ENCODE measurements around the gene FRAT1. TPM values are rescaled to one million over a fixed set of nuclear protein-coding genes. Genes with fewer than 3 reads are reported as not detected.
"Not testable (repeated sequence)": the region's sequence is repeated elsewhere in the genome, so short reads cannot be mapped to it uniquely, and the experiment has no call there.

FRAT1 gene, protein sequence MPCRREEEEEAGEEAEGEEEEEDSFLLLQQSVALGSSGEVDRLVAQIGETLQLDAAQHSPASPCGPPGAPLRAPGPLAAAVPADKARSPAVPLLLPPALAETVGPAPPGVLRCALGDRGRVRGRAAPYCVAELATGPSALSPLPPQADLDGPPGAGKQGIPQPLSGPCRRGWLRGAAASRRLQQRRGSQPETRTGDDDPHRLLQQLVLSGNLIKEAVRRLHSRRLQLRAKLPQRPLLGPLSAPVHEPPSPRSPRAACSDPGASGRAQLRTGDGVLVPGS
- 1 to 10 TPM; 5.5 to 5.7 TPM for total RNA-seq

- no peaks in the 10 kb centered on the region for H3K9me3 Mint-ChIP-seq (ENCODE audit: low read depth)
- H3K36me3 Mint-ChIP-seq = no peaks in the 10 kb centered on the region
- peaks cover 22% of the 10 kb centered on the region for H3K4me1 Mint-ChIP-seq
- H3K27ac Mint-ChIP-seq = peak within 1 kb of the TSS; percentile 99
- CTCF ChIA-PET = interaction anchor here (0.9 to 2.0 kb wide), 7 partner anchors 11 to 81 kb away, joined by 3 to 35 read pairs (median 4); partner anchors contain the start of genes ARHGAP19 and FRAT2
- DNase-seq (peak; percentile 91), ATAC-seq (peak; percentile 79)
- H3K4me3 Mint-ChIP-seq = peak within 1 kb of the TSS; percentile 82
- H3K27me3 Mint-ChIP-seq = no peaks in the 10 kb centered on the region
These were observed at the start of gene FRAT1 for GRCh38 chr10:97318772-97319651. Gene FRAT1, plus strand, starts transcription at chr10:97319271. Its CDS starts 183 bp downstream, at chr10:97319454.

DNA sequence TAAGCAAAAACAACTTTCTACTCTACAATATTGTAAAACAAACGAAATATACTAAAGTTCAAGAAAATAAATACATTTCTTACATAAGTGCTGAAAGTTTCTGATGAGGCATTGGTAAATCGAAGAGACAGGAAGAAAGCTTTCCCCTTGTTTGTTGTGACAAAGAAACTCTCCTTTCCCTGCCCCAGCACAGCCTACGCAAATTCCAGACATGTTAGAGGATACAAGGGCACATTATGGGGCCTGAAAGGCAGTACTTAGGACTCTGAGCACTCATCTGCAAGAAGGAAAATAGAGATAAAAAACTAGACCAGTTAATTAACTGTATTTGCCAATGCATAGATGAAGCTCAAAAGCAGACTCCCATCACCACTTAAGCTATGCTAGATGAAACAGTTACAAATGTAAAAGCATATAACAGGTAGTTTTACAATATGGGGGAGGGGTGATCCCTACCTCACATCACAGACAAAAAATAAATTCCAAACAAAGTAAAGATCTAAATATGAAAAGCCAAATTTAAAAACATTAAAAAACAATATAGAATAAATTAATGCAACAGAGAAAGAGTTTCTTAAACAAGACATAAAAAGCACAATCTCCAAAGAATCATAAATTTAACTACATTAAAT is 48.4 kb upstream of the FRAT1 start:
- Mint-ChIP-seq H3K9me3 (ENCODE audit: low read depth) (no peaks in the 10 kb centered on the region), H3K4me1 (peaks cover 6% of the 10 kb centered on the region), H3K4me3 (no peak overlapping the region), H3K27me3 (no peaks in the 10 kb centered on the region), H3K27ac (no peak overlapping the region), H3K36me3 (peaks cover 14% of the 10 kb centered on the region)
- no peak for DNase-seq
- CTCF ChIA-PET = interaction anchor here (0.7 to 1.3 kb wide), 2 partner anchors 8 to 233 kb away, joined by 3 to 5 read pairs; no protein-coding TSS in a partner anchor
- ATAC-seq = no peak

DNA sequence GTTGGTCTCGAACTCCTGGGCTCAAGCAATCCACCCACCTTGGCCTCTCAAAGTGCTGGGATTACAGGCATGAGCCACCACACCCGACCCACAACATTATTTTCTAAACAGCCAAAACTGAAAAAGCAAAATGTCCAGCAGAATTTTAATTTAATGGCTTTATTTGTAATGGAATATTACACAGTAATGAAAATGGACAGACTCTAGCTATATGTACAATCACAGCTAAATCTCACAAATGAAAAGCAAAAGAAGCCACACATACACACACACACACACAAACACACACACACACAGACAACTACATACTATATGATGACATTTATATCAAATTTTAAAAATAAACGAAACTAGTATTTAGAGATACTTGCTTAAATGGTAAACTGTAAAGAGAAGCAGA is 45.4 kb upstream of the FRAT1 start:
- Mint-ChIP-seq H3K27ac (no peak overlapping the region), H3K4me3 (no peak overlapping the region), H3K36me3 (peaks cover 2% of the 10 kb centered on the region), H3K27me3 (no peaks in the 10 kb centered on the region), H3K9me3 (ENCODE audit: low read depth) (no peaks in the 10 kb centered on the region), H3K4me1 (peaks cover 2% of the 10 kb centered on the region)
- CTCF ChIA-PET = interaction anchor here (0.6 kb wide), 1 partner anchor 83 kb away, joined by 3 read pairs; no protein-coding TSS in a partner anchor
- DNase-seq = no peak
- no peak for ATAC-seq

- no peaks in the 10 kb centered on the region for H3K27me3 Mint-ChIP-seq
- H3K27ac Mint-ChIP-seq = no peak overlapping the region
- ATAC-seq (no peak), DNase-seq (no peak)
- H3K9me3 Mint-ChIP-seq (ENCODE audit: low read depth) = no peaks in the 10 kb centered on the region
- CTCF ChIA-PET = no interaction called here
- peaks cover 2% of the 10 kb centered on the region for H3K36me3 Mint-ChIP-seq
- peaks cover 4% of the 10 kb centered on the region for H3K4me1 Mint-ChIP-seq
- H3K4me3 Mint-ChIP-seq = no peak overlapping the region
These were observed 44.2 kb upstream of the FRAT1 start for GRCh38 chr10:97274828-97275227.

GRCh38 chr10:97277551-97277950 is 41.5 kb upstream of the FRAT1 start:
- no peak for ATAC-seq
- no peak overlapping the region for H3K4me3 Mint-ChIP-seq
- no peaks in the 10 kb centered on the region for H3K9me3 Mint-ChIP-seq (ENCODE audit: low read depth)
- CTCF ChIA-PET = interaction anchor here (1.4 to 1.9 kb wide), 7 partner anchors 9 to 445 kb away, joined by 3 to 11 read pairs (median 4); partner anchors contain the start of gene RRP12
- H3K27ac Mint-ChIP-seq = no peak overlapping the region
- H3K4me1 Mint-ChIP-seq = peaks cover 8% of the 10 kb centered on the region
- H3K36me3 Mint-ChIP-seq = peaks cover 1% of the 10 kb centered on the region
- no peaks in the 10 kb centered on the region for H3K27me3 Mint-ChIP-seq
- no peak for DNase-seq

DNA sequence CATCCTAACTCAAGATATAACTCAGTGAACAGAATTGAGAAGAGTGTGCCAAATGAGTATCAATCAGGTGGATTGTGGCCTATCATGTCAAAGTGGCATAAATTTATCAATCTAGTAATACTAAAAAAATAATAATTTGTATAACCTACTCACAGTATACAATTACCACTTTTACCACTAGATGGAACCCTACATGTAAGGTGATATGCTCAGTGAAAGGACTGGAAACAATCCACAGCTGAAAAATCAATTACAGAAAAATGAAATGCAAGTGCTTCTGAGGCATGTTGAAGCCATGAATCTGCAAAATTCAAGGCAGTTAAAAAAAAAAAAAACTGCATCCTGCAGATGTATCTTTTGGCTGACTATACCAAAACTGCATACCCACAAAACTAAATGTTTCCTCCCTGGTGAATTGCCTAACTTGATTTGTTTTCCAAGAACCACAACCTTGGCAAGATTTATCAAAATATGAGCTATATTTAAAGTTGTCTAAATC is 40.5 kb upstream of the FRAT1 start:
- Mint-ChIP-seq H3K4me3 (no peak overlapping the region), H3K36me3 (peaks cover 3% of the 10 kb centered on the region), H3K27ac (no peak overlapping the region), H3K4me1 (peaks cover 8% of the 10 kb centered on the region), H3K9me3 (ENCODE audit: low read depth) (no peaks in the 10 kb centered on the region), H3K27me3 (no peaks in the 10 kb centered on the region)
- ATAC-seq (peak; percentile 39), DNase-seq (no peak)
- CTCF ChIA-PET = interaction anchor here (0.6 to 1.9 kb wide), 21 partner anchors 8 to 529 kb away, joined by 3 to 11 read pairs (median 4); partner anchors contain the start of genes FRAT1, FRAT2 and RRP12

GRCh38 chr10:97279121-97279815 is 39.8 kb upstream of the FRAT1 start:
- DNase-seq = no peak
- Mint-ChIP-seq H3K4me3 (no peak overlapping the region), H3K9me3 (ENCODE audit: low read depth) (no peaks in the 10 kb centered on the region), H3K27ac (no peak overlapping the region), H3K27me3 (no peaks in the 10 kb centered on the region), H3K36me3 (peaks cover 3% of the 10 kb centered on the region), H3K4me1 (peaks cover 8% of the 10 kb centered on the region)
- no peak for ATAC-seq
- CTCF ChIA-PET = interaction anchor here (0.8 to 1.9 kb wide), 19 partner anchors 7 to 446 kb away, joined by 3 to 11 read pairs (median 5); partner anchors contain the start of genes FRAT1, FRAT2 and RRP12

DNA sequence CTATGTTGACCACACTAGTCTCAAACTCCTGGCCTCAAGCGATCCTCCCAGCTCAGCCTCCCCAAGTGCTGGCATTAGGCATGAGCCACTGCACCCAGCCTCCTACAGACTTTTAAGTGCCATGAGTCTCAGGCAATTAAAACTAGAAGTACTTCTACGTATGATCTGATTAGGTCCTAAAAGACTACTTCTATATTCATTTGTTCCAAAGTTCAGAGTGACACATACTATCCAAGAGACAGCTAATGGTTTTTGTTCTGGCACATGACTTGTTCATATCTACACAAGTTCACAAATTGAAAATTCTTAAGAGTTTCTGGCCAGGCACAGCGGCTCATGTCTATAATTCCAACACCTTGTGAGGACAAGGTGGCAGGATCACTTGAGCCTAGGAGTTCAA is 38.3 kb upstream of the FRAT1 start:
- CTCF ChIA-PET = interaction anchor here (0.9 kb wide), 1 partner anchor 52 kb away, joined by 3 read pairs; no protein-coding TSS in a partner anchor
- Mint-ChIP-seq H3K36me3 (peaks cover 4% of the 10 kb centered on the region), H3K4me3 (no peak overlapping the region), H3K27me3 (no peaks in the 10 kb centered on the region), H3K4me1 (peaks cover 8% of the 10 kb centered on the region), H3K27ac (no peak overlapping the region), H3K9me3 (ENCODE audit: low read depth) (no peaks in the 10 kb centered on the region)
- no peak for DNase-seq
- no peak for ATAC-seq

DNA sequence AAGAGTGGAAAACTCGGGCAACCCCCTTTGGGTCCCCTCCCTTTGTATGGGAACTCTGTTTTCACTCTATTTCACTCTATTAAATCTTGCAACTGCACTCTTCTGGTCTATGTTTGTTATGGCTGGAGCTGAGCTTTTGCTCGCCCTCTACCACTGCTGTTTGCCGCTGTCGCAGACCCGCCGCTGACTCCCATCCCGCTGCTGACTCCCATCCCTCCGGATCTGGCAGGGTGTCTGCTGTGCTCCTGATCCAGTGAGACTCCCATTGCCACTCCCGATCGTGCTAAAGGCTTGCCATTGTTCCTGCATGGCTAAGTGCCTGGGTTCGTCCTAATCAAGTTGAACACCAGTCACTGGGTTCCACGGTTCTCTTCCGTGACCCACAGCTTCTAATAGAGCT is 29.0 kb upstream of the FRAT1 start:
- not testable (repeated sequence) for ATAC-seq; H3K27ac Mint-ChIP-seq; H3K4me3 Mint-ChIP-seq; DNase-seq; H3K27me3 Mint-ChIP-seq; H3K9me3 Mint-ChIP-seq (ENCODE audit: low read depth)
- peaks cover 21% of the 10 kb centered on the region for H3K36me3 Mint-ChIP-seq
- CTCF ChIA-PET = interaction anchor here (1.1 kb wide), 1 partner anchor 30 kb away, joined by 3 read pairs; no protein-coding TSS in a partner anchor
- H3K4me1 Mint-ChIP-seq = peaks cover 26% of the 10 kb centered on the region

- not testable (repeated sequence) for DNase-seq; H3K27ac Mint-ChIP-seq; ATAC-seq; H3K9me3 Mint-ChIP-seq (ENCODE audit: low read depth); H3K27me3 Mint-ChIP-seq
- Mint-ChIP-seq H3K4me3 (peak overlapping the region; percentile 88), H3K36me3 (peaks cover 20% of the 10 kb centered on the region), H3K4me1 (peaks cover 26% of the 10 kb centered on the region)
- CTCF ChIA-PET = interaction anchor here (2.1 kb wide), 1 partner anchor 29 kb away, joined by 9 read pairs; the partner anchor contains the start of gene FRAT1
These were observed 28.3 kb upstream of the FRAT1 start for GRCh38 chr10:97290576-97291356.

- CTCF ChIA-PET = interaction anchor here (1.2 to 2.1 kb wide), 3 partner anchors 28 to 219 kb away, joined by 3 to 9 read pairs (median 6); partner anchors contain the start of gene FRAT1
- H3K27ac Mint-ChIP-seq = peak overlapping the region; percentile 84
- no peaks in the 10 kb centered on the region for H3K9me3 Mint-ChIP-seq (ENCODE audit: low read depth)
- DNase-seq (no peak), ATAC-seq (no peak)
- peak overlapping the region; percentile 88 for H3K4me3 Mint-ChIP-seq
- H3K4me1 Mint-ChIP-seq = peaks cover 26% of the 10 kb centered on the region
- H3K27me3 Mint-ChIP-seq = no peaks in the 10 kb centered on the region
- H3K36me3 Mint-ChIP-seq = peaks cover 18% of the 10 kb centered on the region
These were observed 27.5 kb upstream of the FRAT1 start for GRCh38 chr10:97291357-97292096.
